H1 (cell line): ENCODE measurements around the gene SCN11A. TPM values are rescaled to one million over a fixed set of nuclear protein-coding genes. Genes with fewer than 3 reads are reported as not detected.

Experiments
- CTCF ChIA-PET: fragments of 300-600 bp; sonication (Branson Sonifier 250); formaldehyde crosslinking; loops from one replicate; lab custom pipeline; 2021; ENCODE audit not compliant: partially characterized antibody; lab: Charles Lee
- POLR2A ChIA-PET: fragments of 300-600 bp; sonication (Branson Sonifier 250); formaldehyde crosslinking; loops from one replicate; lab custom pipeline; 2021; ENCODE audit warnings: inconsistent platforms; ENCODE audit not compliant: partially characterized antibody; lab: Charles Lee
- DNase-seq, 2 experiments: peaks; one replicate each; pipeline versions ENCODE4 v3.0.0 to v3.0.0-alpha.2; 2010 to 2022; ENCODE audit warnings: low spot score in 2 of 2, low read depth in 1 of 2, mixed read lengths in 1 of 2
- FAIRE-seq: peaks from 2 replicates; lab custom pipeline; 2011; peaks lifted over from hg19 to GRCh38; lab: Jason Lieb, UNC
- H2AFZ ChIP-seq: 2 replicates; pipeline ENCODE4 v1.8.1; 2012; ENCODE audit warnings: low read length, inconsistent platforms
- H2AK5ac ChIP-seq: 2 replicates; pipeline ENCODE4 v1.6.1; 2013; ENCODE audit warnings: low read depth, low read length
- H2BK120ac ChIP-seq: replicated peaks from 2 replicates; pipeline ENCODE3; 2013; ENCODE audit warnings: low read depth, low read length, inconsistent platforms
- H2BK12ac ChIP-seq: 2 replicates; pipeline ENCODE4 v1.6.1; 2013; ENCODE audit warnings: low read depth, low read length
- H2BK15ac ChIP-seq: 2 replicates; pipeline ENCODE4 v1.6.1; 2013; ENCODE audit warnings: low read length
- H2BK20ac ChIP-seq: 2 replicates; pipeline ENCODE4 v1.6.1; 2013; ENCODE audit warnings: low read length
- H2BK5ac ChIP-seq: 2 replicates; pipeline ENCODE4 v1.6.1; 2013; ENCODE audit warnings: low read depth, low read length
- H3K14ac ChIP-seq: 2 replicates; pipeline ENCODE4 v1.6.1; 2013; ENCODE audit warnings: inconsistent platforms; ENCODE audit not compliant: insufficient read length
- H3K18ac ChIP-seq: 2 replicates; pipeline ENCODE4 v1.6.1; 2013; ENCODE audit warnings: low read length; ENCODE audit errors: extremely low read depth
- H3K23ac ChIP-seq: 2 replicates; pipeline ENCODE4 v1.6.1; 2013; ENCODE audit warnings: inconsistent platforms; ENCODE audit not compliant: insufficient read length
- H3K23me2 ChIP-seq: 2 replicates; pipeline ENCODE4 v1.6.1; 2013; ENCODE audit warnings: low read depth, low read length
- H3K27ac ChIP-seq: 2 replicates; pipeline ENCODE4 v1.6.1; 2011; ENCODE audit warnings: low read depth, low read length, inconsistent platforms
- H3K27me3 ChIP-seq, 4 experiments: replicated peaks in 1 of 4; 1 replicate in 1 of 4; 2 replicates in 3 of 4; pipeline versions ENCODE4 v1.6.1 to v1.8.1; 2011 to 2013; ENCODE audit warnings: low read length in 3 of 4, mild to moderate bottlenecking in 3 of 4, inconsistent platforms in 2 of 4, mixed read lengths in 2 of 4, moderate library complexity in 1 of 4; ENCODE audit not compliant: control insufficient read depth in 3 of 4, insufficient read depth in 3 of 4; ENCODE audit errors: extremely low read depth in 1 of 4
- H3K36me3 ChIP-seq, 4 experiments: 2 replicates each; pipeline versions ENCODE4 v1.6.1 to v1.8.1; 2011 to 2013; ENCODE audit warnings: mild to moderate bottlenecking in 4 of 4, low read length in 3 of 4, moderate library complexity in 2 of 4, control low read depth in 1 of 4, inconsistent platforms in 1 of 4; ENCODE audit not compliant: insufficient read depth in 4 of 4, control insufficient read depth in 2 of 4
- H3K4ac ChIP-seq: replicated peaks from 2 replicates; pipeline ENCODE3; 2013; ENCODE audit warnings: low read length, low read depth, mixed read lengths, inconsistent platforms; ENCODE audit not compliant: insufficient read length
- H3K4me1 ChIP-seq, 4 experiments: replicated peaks in 1 of 4; 1 replicate in 1 of 4; 2 replicates in 3 of 4; pipeline versions ENCODE4 v1.6.1 to v1.8.1; 2011 to 2013; ENCODE audit warnings: low read length in 3 of 4, inconsistent platforms in 2 of 4, mixed read lengths in 1 of 4; ENCODE audit not compliant: insufficient read depth in 4 of 4, control insufficient read depth in 3 of 4
- H3K4me2 ChIP-seq, 2 experiments: 2 replicates each; pipeline versions ENCODE4 v1.6.1 to v1.8.1; 2011 to 2013; ENCODE audit warnings: low read depth in 2 of 2, low read length in 2 of 2, control low read depth in 1 of 2, inconsistent platforms in 1 of 2, mild to moderate bottlenecking in 1 of 2; ENCODE audit not compliant: insufficient read depth in 1 of 2
- H3K4me3 ChIP-seq, 4 experiments: fragments of 200-600, 300-600 bp in 1 of 4; sonication (generic), shearing (Covaris generic), sonication (Bioruptor Twin) in 1 of 4; 2 replicates each; pipeline versions ENCODE4 v1.5.1 to v1.8.1; 2011 to 2016; ENCODE audit warnings: low read length in 4 of 4, low read depth in 3 of 4, control low read depth in 2 of 4, inconsistent platforms in 2 of 4, mild to moderate bottlenecking in 2 of 4, mixed read lengths in 1 of 4, moderate library complexity in 1 of 4; ENCODE audit not compliant: insufficient read depth in 2 of 4; ENCODE audit errors: extremely low read depth in 1 of 4
- H3K56ac ChIP-seq: replicated peaks from 2 replicates; pipeline ENCODE3; 2013; ENCODE audit warnings: low read depth, mild to moderate bottlenecking, mixed read lengths, low read length, inconsistent platforms; ENCODE audit not compliant: insufficient read length
- H3K79me1 ChIP-seq: 2 replicates; pipeline ENCODE4 v1.6.1; 2013; ENCODE audit warnings: low read depth, low read length, control low read depth
- H3K79me2 ChIP-seq, 2 experiments: 2 replicates each; pipeline versions ENCODE4 v1.6.1 to v1.8.1; 2012 to 2013; ENCODE audit warnings: low read length in 2 of 2, mild to moderate bottlenecking in 2 of 2, inconsistent platforms in 1 of 2; ENCODE audit not compliant: insufficient read depth in 2 of 2, control insufficient read depth in 1 of 2
- H3K9ac ChIP-seq, 4 experiments: replicated peaks in 1 of 4; 1 replicate in 1 of 4; 2 replicates in 3 of 4; pipeline versions ENCODE4 v1.6.1 to v1.8.1; 2011 to 2013; ENCODE audit warnings: low read depth in 3 of 4, low read length in 3 of 4, control low read depth in 2 of 4, mild to moderate bottlenecking in 2 of 4, moderate library complexity in 2 of 4, inconsistent platforms in 1 of 4; ENCODE audit errors: extremely low read depth in 1 of 4
- H3K9me3 ChIP-seq, 2 experiments: 2 replicates each; pipeline versions ENCODE4 v1.6.1 to v1.8.1; 2012 to 2013; ENCODE audit warnings: mild to moderate bottlenecking in 2 of 2, moderate library complexity in 2 of 2, control low read depth in 1 of 2, inconsistent platforms in 1 of 2, low read depth in 1 of 2, low read length in 1 of 2, mixed read lengths in 1 of 2; ENCODE audit not compliant: insufficient read depth in 2 of 2
- H4K20me1 ChIP-seq, 2 experiments: replicated peaks in 1 of 2; 2 replicates each; pipeline versions ENCODE3 to v1.8.1; 2011 to 2013; ENCODE audit warnings: inconsistent platforms in 2 of 2, low read length in 2 of 2, mild to moderate bottlenecking in 1 of 2; ENCODE audit not compliant: insufficient read depth in 2 of 2, control insufficient read depth in 1 of 2
- H4K5ac ChIP-seq: 2 replicates; pipeline ENCODE4 v1.6.1; 2013; ENCODE audit warnings: low read length, low read depth, mixed read lengths, inconsistent platforms; ENCODE audit not compliant: insufficient read length
- H4K8ac ChIP-seq: 2 replicates; pipeline ENCODE4 v1.8.0; 2013; ENCODE audit warnings: mild to moderate bottlenecking, moderate library complexity, low read length, inconsistent platforms; ENCODE audit not compliant: insufficient read depth; ENCODE audit errors: extremely low read depth
- H4K91ac ChIP-seq: replicated peaks from 2 replicates; pipeline ENCODE3; 2013; ENCODE audit warnings: low read length, mixed read lengths, inconsistent platforms; ENCODE audit not compliant: insufficient read length
- ASH2L ChIP-seq: fragments of 200-600, 300-600 bp; sonication (generic); IDR thresholded peaks from one replicate; pipeline ENCODE4 v1.7.1; 2017; ENCODE audit warnings: low read length
- CBX8 ChIP-seq: fragments of 300-800, 300-1000 bp; sonication (generic); IDR thresholded peaks from 2 replicates; pipeline ENCODE4 v1.7.1; 2016; ENCODE audit warnings: low read depth, low read length, borderline replicate concordance
- HDAC2 ChIP-seq, 2 experiments: fragments of 300-600 bp in 1 of 2; sonication (generic) in 1 of 2; IDR thresholded peaks; 2 replicates each; pipeline ENCODE4 v1.6.1; 2011 to 2012; ENCODE audit warnings: low read depth in 2 of 2, low read length in 2 of 2, mild to moderate bottlenecking in 2 of 2, moderate library complexity in 2 of 2, borderline replicate concordance in 1 of 2, inconsistent platforms in 1 of 2
- NANOG ChIP-seq: IDR thresholded peaks from 2 replicates; pipeline ENCODE4 v1.6.1; 2011; ENCODE audit warnings: low read length, low read depth, mild to moderate bottlenecking, inconsistent platforms; ENCODE audit not compliant: insufficient read depth, poor library complexity, severe bottlenecking
- WGBS, 2 experiments: shearing (Covaris generic) in 1 of 2; methylation state at CpG; one replicate each; pipeline versions ENCODE4 v1.1.6 to v1.1.7; 2013 to 2015; ENCODE audit warnings: low lambda C conversion rate in 2 of 2, mixed read lengths in 2 of 2, inconsistent platforms in 1 of 2, low coverage in 1 of 2, missing lambda C conversion rate in 1 of 2; ENCODE audit not compliant: insufficient replicate concordance in 2 of 2, insufficient coverage in 1 of 2, insufficient read length in 1 of 2; ENCODE audit errors: extremely low coverage in 1 of 2, missing lambda C conversion rate in 1 of 2; 5-methylcytosine and 5-hydroxymethylcytosine counted together
- polyA plus RNA-seq, 7 experiments: library from polyadenylated mRNA; depleted of rRNA in 3 of 7; stranded (reverse) in 5 of 7; unstranded in 2 of 7; fragments of >200 nt in 5 of 7; fragments of 200-250 nt in 2 of 7; gene quantifications; 1 replicate in 5 of 7; 2 replicates in 1 of 7; 4 replicates in 1 of 7; pipeline versions ENCODE4 v1.2.1 to v1.2.3, GENCODE V29; 2011 to 2013; ENCODE audit warnings: missing spikeins in 2 of 7, mixed read lengths in 2 of 7
- total RNA-seq: library from RNA; stranded (reverse); fragmentation: NEBNext Ultra II Directional; extraction: Animal tissue kit (Norgen Biotek cat#: 25700); gene quantifications from 2 replicates; pipeline ENCODE4 v1.2.1, GENCODE V29; 2021

Gene SCN11A
- total and polyA plus RNA-seq, 2 of the 8 experiments (the other 6 are each of a cell fraction or from before 2014, with no cell fraction given) = 0.11 to 0.21 TPM

DNA sequence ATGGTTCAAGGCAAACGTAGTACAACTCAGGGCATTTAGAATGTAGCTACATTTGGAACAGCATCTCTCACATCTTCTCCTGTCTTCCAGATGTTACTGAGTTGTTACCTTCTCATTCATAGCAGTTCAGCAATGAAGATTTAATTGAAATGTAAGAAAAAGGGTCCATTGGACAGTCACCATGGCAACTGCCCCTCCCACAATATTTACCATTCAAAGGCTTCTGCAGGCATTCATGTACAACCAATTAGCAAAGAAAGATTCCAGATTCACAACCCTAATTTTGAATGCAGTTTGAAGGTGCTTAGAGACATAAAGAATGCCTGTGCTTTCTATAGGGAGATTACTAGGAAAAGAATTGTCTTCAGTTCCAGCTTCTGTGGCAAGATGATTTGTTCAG is 22.2 kb downstream of the SCN11A start:
- Histone ChIP-seq H2BK15ac (no peak overlapping the region), H2AK5ac (no peak overlapping the region), H3K23me2 (no peaks in the 10 kb centered on the region), H3K4me1 (no peaks in the 10 kb centered on the region), H3K79me2 (no peaks in the 10 kb centered on the region), H4K91ac (no peak overlapping the region), H2BK20ac (no peak overlapping the region), H3K14ac (no peak overlapping the region), H3K4ac (no peak overlapping the region), H2BK12ac (no peak overlapping the region), H3K23ac (no peak overlapping the region), H3K9ac (no peak overlapping the region), H3K4me3 (no peak overlapping the region), H3K56ac (no peak overlapping the region), H3K9me3 (no peaks in the 10 kb centered on the region), H4K5ac (no peak overlapping the region), H2BK120ac (no peak overlapping the region), H3K18ac (no peak overlapping the region), H2BK5ac (no peak overlapping the region), H2AFZ (no peak overlapping the region), H3K27ac (no peak overlapping the region), H3K4me2 (no peak overlapping the region), H4K20me1 (no peaks in the 10 kb centered on the region), H3K79me1 (no peaks in the 10 kb centered on the region), H3K36me3 (no peaks in the 10 kb centered on the region), H3K27me3 (no peaks in the 10 kb centered on the region), H4K8ac (no peak overlapping the region)
- 88% methylated on average over 1 of the region's 1 CpG; no CpG with 5 or more reads in 1 of the 2 experiments for WGBS, 2 experiments
- CTCF ChIA-PET = interaction anchor here (0.7 to 7.4 kb wide), 13 partner anchors 9 to 330 kb away, joined by 3 to 60 read pairs (median 5); no protein-coding TSS in a partner anchor
- POLR2A ChIA-PET = no interaction called here
- TF ChIP-seq ASH2L (no peak), HDAC2 (IDR thresholded peaks at IDR 0.05; ENCODE audit: borderline replicate concordance in 1 of 2, low read depth in 2 of 2, low read length in 2 of 2) (no peak), CBX8 (no peak), NANOG (no peak)
- no peak for DNase-seq
- FAIRE-seq = no peak
